Liver (tissue), 3 donors: ENCODE measurements around the gene STARD3NL.

ENCODE experiments used
- ATF3 ChIP-seq: IDR thresholded peaks from 2 replicates; pipeline ENCODE4 v1.6.1; 2016; ENCODE audit warnings: antibody characterized with exemption
- CTCF ChIP-seq: fragments of 150-350 bp; IDR thresholded peaks from 2 replicates; pipeline ENCODE4 v1.5.1; 2017; ENCODE audit warnings: improper control_type of control experiment, low read depth, low read length; ENCODE audit not compliant: missing input control
- EGR1 ChIP-seq, 2 donors: IDR thresholded peaks; 2 replicates each; pipeline ENCODE4 v1.6.1; 2016 to 2018; ENCODE audit warnings: antibody characterized with exemption in 2 of 2, low read depth in 2 of 2
- JUND ChIP-seq, 2 donors: IDR thresholded peaks; 2 replicates each; pipeline ENCODE4 v1.6.1; 2016; ENCODE audit warnings: antibody characterized with exemption in 2 of 2
- MAX ChIP-seq: IDR thresholded peaks from 2 replicates; pipeline ENCODE4 v1.6.1; 2016; ENCODE audit warnings: antibody characterized with exemption
- NR2F2 ChIP-seq: IDR thresholded peaks from 2 replicates; pipeline ENCODE4 v1.6.1; 2016; ENCODE audit warnings: antibody characterized with exemption
- REST ChIP-seq: IDR thresholded peaks from 2 replicates; pipeline ENCODE4 v1.6.1; 2016; ENCODE audit warnings: antibody characterized with exemption, mild to moderate bottlenecking
- SP1 ChIP-seq: IDR thresholded peaks from 2 replicates; pipeline ENCODE4 v1.6.1; 2018; ENCODE audit warnings: antibody characterized with exemption, mild to moderate bottlenecking
- TAF1 ChIP-seq: conservative IDR thresholded peaks from 2 replicates; pipeline ENCODE4 v1.6.1; 2016; ENCODE audit warnings: antibody characterized with exemption, mild to moderate bottlenecking
- YY1 ChIP-seq: IDR thresholded peaks from 2 replicates; pipeline ENCODE4 v1.6.1; 2016; ENCODE audit warnings: antibody characterized with exemption, mild to moderate bottlenecking
- ZBTB33 ChIP-seq: IDR thresholded peaks from 2 replicates; pipeline ENCODE4 v1.6.1; 2016; ENCODE audit warnings: antibody characterized with exemption
- donor health status: healthy.
- donor health status: healthy.

GRCh38 chr7:38276096-38276877 lies 98.2 kb downstream of the STARD3NL start:
- TF ChIP-seq CTCF, result no peak
- no peak for TF ChIP-seq EGR1 (IDR thresholded peaks at IDR 0.05; ENCODE audit: low read depth in 2 of 2)
- no peak for TF ChIP-seq NR2F2
- TF ChIP-seq SP1, result no peak
- no peak for TF ChIP-seq TAF1
- TF ChIP-seq MAX, result no peak
- TF ChIP-seq REST, result no peak
- no peak for TF ChIP-seq JUND (IDR thresholded peaks at IDR 0.05)
- no peak for TF ChIP-seq ZBTB33
- TF ChIP-seq ATF3, result no peak
- no peak for TF ChIP-seq YY1
